WTC11 (cell line): ENCODE measurements around the gene MAML2. TPM values are rescaled to one million over a fixed set of nuclear protein-coding genes. Genes with fewer than 3 reads are reported as not detected.

ENCODE experiments used
- ATAC-seq: fragments of 200-7000 bp; cut with Tn5 transposase; 2 replicates; pipeline ENCODE4 v1.10.0; 2021; ENCODE audit warnings: mild to moderate bottlenecking, moderate library complexity
- CTCF ChIA-PET: fragments of 300-600 bp; sonication (Branson Sonifier 250); formaldehyde crosslinking; loops from one replicate; lab custom pipeline; 2021; ENCODE audit warnings: antibody characterized with exemption; lab: Charles Lee
- POLR2A ChIA-PET: fragments of 350-600 bp; sonication (Branson Sonifier 250); formaldehyde crosslinking; loops from one replicate; lab custom pipeline; 2021; ENCODE audit warnings: antibody characterized with exemption; lab: Charles Lee
- DNase-seq: peaks from one replicate; pipeline ENCODE4 v3.0.0; 2021; ENCODE audit warnings: low spot score
- H3K27ac Mint-ChIP-seq: 2 replicates; pipeline ENCODE4 v1.8.0; 2021; ENCODE audit warnings: mixed read lengths
- H3K27me3 Mint-ChIP-seq: 2 replicates; pipeline ENCODE4 v1.8.0; 2021; ENCODE audit warnings: low read depth, mild to moderate bottlenecking, moderate library complexity, mixed read lengths
- H3K36me3 Mint-ChIP-seq: 2 replicates; pipeline ENCODE4 v1.8.0; 2021; ENCODE audit warnings: mixed read lengths
- H3K4me1 Mint-ChIP-seq: 2 replicates; pipeline ENCODE4 v1.8.0; 2022; ENCODE audit warnings: mixed read lengths
- H3K4me3 Mint-ChIP-seq: 2 replicates; pipeline ENCODE4 v1.8.0; 2021; ENCODE audit warnings: mild to moderate bottlenecking, moderate library complexity, mixed read lengths
- H3K9me3 Mint-ChIP-seq: 2 replicates; pipeline ENCODE4 v1.8.0; 2021; ENCODE audit warnings: mixed read lengths
- ATF3 ChIP-seq: sonication (generic); formaldehyde crosslinking; conservative IDR thresholded peaks from 2 replicates; pipeline ENCODE4 v1.8.1; 2022; ENCODE audit warnings: mild to moderate bottlenecking, missing genetic modification reagents
- CBFB ChIP-seq: sonication (generic); formaldehyde crosslinking; IDR thresholded peaks from 2 replicates; pipeline ENCODE4 v1.8.1; 2022; ENCODE audit warnings: mild to moderate bottlenecking, low read depth, missing genetic modification reagents
- CDX4 ChIP-seq: fragments of 250-450 bp; sonication (Bioruptor Pico); IDR thresholded peaks from 2 replicates; pipeline ENCODE4 v1.9.0; 2021; ENCODE audit warnings: moderate library complexity, mild to moderate bottlenecking, inconsistent platforms, borderline replicate concordance
- GTF2I ChIP-seq: fragments of 250-450 bp; sonication (Bioruptor Pico); conservative IDR thresholded peaks from 2 replicates; pipeline ENCODE4 v1.4.0; 2021; ENCODE audit warnings: mild to moderate bottlenecking
- HMGA2 ChIP-seq: fragments of 250-450 bp; sonication (Bioruptor Pico); IDR thresholded peaks from 2 replicates; pipeline ENCODE4 v1.4.0; 2021; ENCODE audit warnings: mild to moderate bottlenecking, moderate library complexity
- HMGXB4 ChIP-seq: sonication (generic); formaldehyde crosslinking; IDR thresholded peaks from 2 replicates; pipeline ENCODE4 v1.8.1; 2023; ENCODE audit warnings: mild to moderate bottlenecking, moderate library complexity, missing genetic modification reagents
- IRF1 ChIP-seq: sonication (generic); formaldehyde crosslinking; IDR thresholded peaks from 2 replicates; pipeline ENCODE4 v1.8.0; 2023; ENCODE audit warnings: missing genetic modification reagents
- NR1H2 ChIP-seq: sonication (generic); formaldehyde crosslinking; IDR thresholded peaks from 2 replicates; pipeline ENCODE4 v1.9.0; 2021; ENCODE audit warnings: mild to moderate bottlenecking, moderate library complexity, missing genetic modification reagents
- PRDM15 ChIP-seq: sonication (generic); formaldehyde crosslinking; IDR thresholded peaks from 2 replicates; pipeline ENCODE4 v1.8.0; 2022; ENCODE audit warnings: missing genetic modification reagents
- RORB ChIP-seq: fragments of 250-450 bp; sonication (Bioruptor Pico); IDR thresholded peaks from 2 replicates; pipeline ENCODE4 v1.9.0; 2021; ENCODE audit warnings: mild to moderate bottlenecking
- STAT6 ChIP-seq: sonication (generic); formaldehyde crosslinking; conservative IDR thresholded peaks from 2 replicates; pipeline ENCODE4 v1.8.1; 2023; ENCODE audit warnings: mild to moderate bottlenecking, low read depth, missing genetic modification reagents, moderate library complexity
- TEAD4 ChIP-seq: sonication (generic); formaldehyde crosslinking; IDR thresholded peaks from 2 replicates; pipeline ENCODE4 v1.8.0; 2022; ENCODE audit warnings: mild to moderate bottlenecking, missing genetic modification reagents
- ZBTB43 ChIP-seq: sonication (generic); formaldehyde crosslinking; IDR thresholded peaks from 2 replicates; pipeline ENCODE4 v1.8.1; 2023; ENCODE audit warnings: mild to moderate bottlenecking, missing genetic modification reagents
- ZNF396 ChIP-seq: fragments of 250-450 bp; sonication (Bioruptor Pico); IDR thresholded peaks from 2 replicates; pipeline ENCODE4 v1.8.0; 2021; ENCODE audit warnings: mild to moderate bottlenecking, moderate library complexity, borderline replicate concordance
- ZNF425 ChIP-seq: fragments of 250-450 bp; sonication (Bioruptor Pico); conservative IDR thresholded peaks from 2 replicates; pipeline ENCODE4 v1.9.0; 2021; ENCODE audit warnings: mild to moderate bottlenecking
- ZNF512 ChIP-seq: sonication (generic); formaldehyde crosslinking; IDR thresholded peaks from 2 replicates; pipeline ENCODE4 v1.8.1; 2022; ENCODE audit warnings: missing genetic modification reagents, borderline replicate concordance
- total RNA-seq: library from RNA; stranded (reverse); gene quantifications from 3 replicates; pipeline ENCODE4 v1.2.3, GENCODE V29; 2021

Gene MAML2
- total RNA-seq, 1 experiment from 2014 or later, result 8.1 TPM

GRCh38 chr11:96306933-96307775 lies 35.8 kb downstream of the MAML2 start:
- no peaks in the 10 kb centered on the region for H3K9me3 Mint-ChIP-seq
- POLR2A ChIA-PET, result interaction anchor here (0.6 to 0.8 kb wide), 2 partner anchors 19 to 367 kb away, joined by 4 to 5 read pairs; no protein-coding TSS in a partner anchor
- no peaks in the 10 kb centered on the region for H3K27me3 Mint-ChIP-seq
- no peaks in the 10 kb centered on the region for H3K36me3 Mint-ChIP-seq
- CTCF ChIA-PET, result interaction anchor here (0.7 to 2.5 kb wide), 6 partner anchors 25 to 64 kb away, joined by 3 to 14 read pairs (median 4); partner anchors contain the start of gene MAML2
- ATAC-seq (peak; percentile 72), DNase-seq (no peak)
- H3K4me3 Mint-ChIP-seq, result peak overlapping the region; percentile 44
- peaks cover 36% of the 10 kb centered on the region for H3K4me1 Mint-ChIP-seq
- H3K27ac Mint-ChIP-seq, result peak overlapping the region; percentile 38
- TF ChIP-seq NR1H2 (CRISPR knock-in tag) (no peak), CDX4 (no peak), HMGA2 (CRISPR knock-in tag) (no peak), ZNF396 (no peak), RORB (CRISPR knock-in tag) (no peak), STAT6 (CRISPR knock-in tag) (no peak), IRF1 (CRISPR knock-in tag) (no peak), PRDM15 (CRISPR knock-in tag) (no peak), ZNF512 (CRISPR knock-in tag) (no peak), ZBTB43 (CRISPR knock-in tag) (no peak), TEAD4 (CRISPR knock-in tag) (no peak), GTF2I (CRISPR knock-in tag) (no peak), ZNF425 (CRISPR knock-in tag) (no peak), HMGXB4 (CRISPR knock-in tag) (no peak), ATF3 (CRISPR knock-in tag) (no peak), CBFB (no peak)
